Activated CD8-positive, alpha-beta memory T cell treated with anti-CD3 and anti-CD28 coated beads, Interleukin-2, amount 50 U/mL, for 24 hours (primary cell): ENCODE measurements around the gene RHBDD3.
A peak's percentile ranks its signal among the peaks of the same experiment; 100 is the strongest.

Source experiments
- DNase-seq: peaks from one replicate; pipeline ENCODE4 v3.0.0-alpha.2; 2020; ENCODE audit errors: extremely low read depth

RHBDD3 gene

GRCh38 chr22:29267858-29268510 is at the start of gene RHBDD3, which contains the start of gene EWSR1:
TSS of gene RHBDD3 (minus strand) at chr22:29267981. CDS start at chr22:29265626, 2,355 bp downstream.
TSS of gene EWSR1 (plus strand) at chr22:29268268. CDS start at chr22:29268337, 69 bp downstream.
- peak; percentile 88 for DNase-seq

- DNase-seq: no peak
These were observed 48.5 kb upstream of the RHBDD3 start for GRCh38 chr22:29316141-29316828.

DNA sequence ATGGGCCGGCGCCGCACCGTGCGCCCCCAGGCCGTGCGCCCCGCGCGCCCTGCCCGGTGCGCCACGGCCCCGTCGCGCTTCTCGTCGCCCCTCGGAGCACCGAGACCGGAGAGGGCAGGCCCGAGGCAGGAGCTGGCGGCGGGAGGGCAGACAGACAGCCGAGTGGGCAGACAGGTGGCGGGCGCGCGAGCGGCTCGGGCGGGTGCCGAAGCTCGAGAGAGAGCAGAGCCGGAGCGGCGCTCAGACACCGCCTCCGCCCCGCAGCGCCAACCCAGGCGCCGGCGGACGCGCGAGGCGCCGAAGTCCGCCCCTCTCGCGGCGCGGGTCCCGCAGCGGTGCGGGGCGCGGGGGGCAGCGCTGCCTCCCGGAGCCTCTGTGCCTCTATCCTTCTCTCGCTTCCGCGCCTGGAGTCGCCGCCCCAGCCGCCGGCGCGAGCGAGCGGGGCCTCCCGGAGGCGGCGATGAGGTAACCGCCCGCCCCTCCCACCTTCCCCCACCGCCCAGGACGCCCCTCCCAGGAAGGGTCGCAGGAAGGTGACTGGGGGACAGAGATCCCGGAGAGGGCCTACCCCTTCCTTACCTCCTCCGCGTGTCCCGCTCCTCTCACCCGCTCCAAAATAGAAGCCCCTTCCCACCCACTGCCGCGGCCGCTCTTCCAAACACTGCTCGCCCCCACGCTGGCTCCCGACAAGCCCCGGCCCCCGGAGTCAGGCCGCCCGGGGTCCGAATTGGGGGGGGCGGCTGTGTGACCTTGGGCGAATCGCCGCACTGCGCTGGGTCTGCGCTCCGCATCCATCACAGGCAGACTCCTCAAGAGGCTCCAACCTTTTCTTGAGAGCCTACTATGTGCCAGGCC is 47.7 kb upstream of the RHBDD3 start, which contains the start of gene RASL10A:
TSS of gene RASL10A (minus strand) at position 412 of the 855 bp plus-strand sequence. CDS start 451 bp downstream, outside the sequence.
- no peak for DNase-seq

- no peak for DNase-seq
These were observed 46.9 kb upstream of the RHBDD3 start for GRCh38 chr22:29314537-29315285.

DNA sequence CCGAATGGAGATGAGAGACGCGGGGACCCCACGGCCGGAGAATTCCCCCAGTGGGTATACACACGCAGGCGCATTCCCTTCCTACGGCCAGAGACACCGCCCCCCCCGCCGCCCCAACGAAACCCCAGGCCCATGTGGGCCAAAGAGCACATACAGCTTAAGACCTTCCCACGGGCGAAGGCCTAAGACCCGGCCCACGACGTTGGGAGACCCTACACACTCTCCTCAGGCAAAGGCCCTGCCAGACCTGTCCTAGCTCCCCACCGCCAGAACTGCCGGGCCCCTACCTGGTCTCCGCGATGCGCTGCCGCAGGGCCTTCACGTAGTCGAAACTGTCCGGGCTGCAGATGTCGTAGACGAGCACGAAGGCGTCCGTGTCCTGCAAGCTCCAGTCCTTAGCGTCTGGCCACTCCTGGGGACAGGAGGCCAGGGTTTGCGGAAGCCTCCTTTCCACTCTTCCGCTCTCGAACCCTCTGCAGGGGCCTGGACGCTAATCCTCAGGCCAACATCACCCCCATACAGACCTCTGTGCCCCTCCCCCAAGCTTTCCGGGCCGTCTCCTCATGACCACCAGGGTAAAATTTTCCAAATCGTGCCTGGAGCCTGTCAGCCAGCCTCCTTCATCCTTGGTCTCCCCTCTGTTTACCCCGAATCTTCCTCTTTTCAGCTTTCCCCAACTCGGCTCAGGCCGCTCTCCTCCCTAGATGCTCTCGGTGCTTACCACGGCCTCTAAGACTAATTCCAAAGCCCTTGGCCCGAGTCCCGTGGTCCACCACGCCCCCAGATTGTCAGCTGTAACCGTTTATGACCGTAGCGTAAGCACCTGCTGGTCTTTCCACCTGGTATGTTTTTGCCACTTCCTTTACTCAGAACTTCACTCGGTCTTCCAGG is 46.0 kb upstream of the RHBDD3 start:
- no peak for DNase-seq

DNA sequence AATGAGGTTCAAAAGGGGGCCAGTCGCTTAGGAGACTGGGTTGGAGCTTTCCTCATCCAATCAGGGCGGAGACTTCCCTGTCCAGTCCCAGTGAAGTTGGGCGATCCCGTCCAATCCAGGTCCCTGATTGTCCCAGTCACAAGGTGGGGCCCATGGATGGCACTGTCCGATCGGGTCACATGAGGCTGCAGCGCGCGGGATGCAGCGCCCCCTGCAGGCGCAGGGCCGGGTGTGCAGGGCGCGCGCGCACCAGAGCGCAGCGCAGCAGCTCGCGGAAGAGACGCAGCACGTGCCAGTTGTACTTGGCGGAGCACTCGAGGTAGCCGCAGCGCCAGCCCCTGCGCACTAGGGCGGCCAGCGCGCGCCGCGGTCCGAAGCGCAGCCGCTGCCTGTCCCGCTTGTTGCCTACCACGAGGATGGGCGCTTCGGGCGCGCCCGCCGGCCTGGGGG is 45.4 kb upstream of the RHBDD3 start:
- DNase-seq: no peak

- no peak for DNase-seq
These were observed 44.7 kb upstream of the RHBDD3 start for GRCh38 chr22:29312218-29313125.

- no peak for DNase-seq
These were observed 43.9 kb upstream of the RHBDD3 start for GRCh38 chr22:29311464-29312217.

DNA sequence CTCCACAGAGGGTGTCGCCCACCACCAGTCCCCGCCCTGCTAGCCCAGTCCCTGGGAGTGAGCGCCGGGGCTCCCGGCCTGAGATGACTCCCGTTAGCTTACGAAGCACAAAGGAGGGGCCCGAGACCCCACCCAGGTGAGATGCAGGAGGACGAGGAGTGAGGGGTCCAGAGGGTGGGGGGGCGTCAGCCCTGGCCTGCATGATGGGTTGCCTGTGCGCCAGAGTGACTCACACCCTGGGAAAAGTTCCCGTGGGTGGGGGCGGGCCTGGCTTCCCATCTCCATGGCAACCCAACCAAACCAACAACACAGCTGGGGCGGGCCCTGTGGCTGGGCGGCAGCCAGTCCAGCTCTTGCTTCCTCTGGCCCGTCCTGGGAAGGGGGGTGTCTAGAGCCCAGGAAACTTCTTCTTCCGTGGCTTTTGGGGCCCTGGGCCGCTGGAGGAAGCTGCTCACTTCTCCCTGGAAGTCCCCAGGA is 43.1 kb upstream of the RHBDD3 start:
- peak; percentile 14 for DNase-seq

DNA sequence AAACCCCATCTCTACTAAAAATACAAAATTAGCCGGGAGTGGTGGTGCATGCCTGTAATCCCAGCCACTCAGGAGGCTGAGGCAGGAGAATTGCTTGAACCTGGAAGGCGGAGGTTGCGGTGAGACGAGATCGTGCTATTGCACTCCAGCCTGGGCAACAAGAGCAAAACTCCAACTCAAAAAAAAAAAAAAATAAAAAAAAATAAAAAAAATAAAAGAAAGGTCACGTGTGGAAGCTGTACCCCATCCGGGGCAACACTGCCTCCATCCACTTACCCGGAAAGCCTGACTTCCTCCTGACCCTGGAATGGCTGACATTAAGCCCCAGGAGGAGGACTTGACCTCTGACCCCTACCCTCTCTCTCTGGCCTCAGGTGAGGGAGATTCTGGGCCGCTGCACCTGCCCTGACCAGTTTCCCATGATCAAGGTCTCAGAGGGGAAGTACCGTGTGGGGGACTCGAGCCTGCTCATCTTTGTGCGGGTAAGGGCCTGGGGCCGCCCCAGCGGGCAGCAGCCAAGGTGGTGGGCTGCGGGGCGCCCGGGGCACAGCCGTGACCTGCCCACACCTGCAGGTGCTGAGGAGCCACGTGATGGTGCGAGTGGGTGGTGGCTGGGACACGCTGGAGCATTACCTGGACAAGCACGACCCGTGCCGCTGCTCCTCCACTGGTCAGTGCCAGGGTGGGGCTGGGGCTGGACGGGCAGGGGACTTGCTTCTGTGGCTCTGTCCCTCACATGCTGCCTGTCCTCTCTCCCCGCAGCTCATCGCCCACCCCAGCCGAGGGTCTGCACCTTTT is 42.5 kb upstream of the RHBDD3 start:
- DNase-seq: no peak

DNA sequence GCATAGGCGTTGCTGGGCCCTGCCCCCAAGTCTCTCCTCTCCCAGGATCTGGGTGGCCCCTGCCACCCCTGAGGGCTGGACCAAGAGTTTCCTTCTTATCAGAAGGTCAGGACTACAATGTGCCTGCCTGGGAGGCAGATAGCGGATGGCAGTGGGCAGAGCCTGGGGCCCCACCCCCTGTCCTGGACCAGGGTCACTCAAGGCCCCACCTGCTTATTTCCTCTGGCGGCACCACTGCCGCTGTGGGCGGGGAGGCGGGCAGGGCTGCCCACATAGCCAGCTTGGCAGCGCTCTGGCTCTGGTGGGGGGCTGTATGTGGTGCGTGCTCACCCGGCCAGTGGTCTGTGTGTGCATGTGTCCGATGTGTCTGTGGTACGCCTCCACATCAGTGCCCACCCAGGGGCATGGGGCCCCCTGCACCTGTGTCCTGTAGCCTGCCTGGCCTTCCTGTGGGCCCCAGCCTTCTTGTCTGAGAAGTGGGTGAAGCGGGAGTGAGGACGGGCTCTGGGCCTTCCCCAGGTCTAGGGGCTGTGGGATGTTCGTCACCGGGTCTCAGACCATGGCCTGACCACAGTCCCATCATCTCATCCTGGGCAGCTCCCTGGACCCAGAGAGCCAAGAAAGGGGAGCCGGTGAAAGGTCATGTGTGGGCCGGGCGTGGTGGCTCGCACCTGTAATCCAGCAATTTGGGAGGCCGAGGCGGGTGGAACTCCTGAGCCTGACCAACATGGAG is 41.7 kb upstream of the RHBDD3 start:
- DNase-seq: no peak

- DNase-seq: no peak
These were observed 41.0 kb upstream of the RHBDD3 start for GRCh38 chr22:29308791-29309262.

GRCh38 chr22:29308148-29308790 is 40.5 kb upstream of the RHBDD3 start:
- DNase-seq: no peak

DNA sequence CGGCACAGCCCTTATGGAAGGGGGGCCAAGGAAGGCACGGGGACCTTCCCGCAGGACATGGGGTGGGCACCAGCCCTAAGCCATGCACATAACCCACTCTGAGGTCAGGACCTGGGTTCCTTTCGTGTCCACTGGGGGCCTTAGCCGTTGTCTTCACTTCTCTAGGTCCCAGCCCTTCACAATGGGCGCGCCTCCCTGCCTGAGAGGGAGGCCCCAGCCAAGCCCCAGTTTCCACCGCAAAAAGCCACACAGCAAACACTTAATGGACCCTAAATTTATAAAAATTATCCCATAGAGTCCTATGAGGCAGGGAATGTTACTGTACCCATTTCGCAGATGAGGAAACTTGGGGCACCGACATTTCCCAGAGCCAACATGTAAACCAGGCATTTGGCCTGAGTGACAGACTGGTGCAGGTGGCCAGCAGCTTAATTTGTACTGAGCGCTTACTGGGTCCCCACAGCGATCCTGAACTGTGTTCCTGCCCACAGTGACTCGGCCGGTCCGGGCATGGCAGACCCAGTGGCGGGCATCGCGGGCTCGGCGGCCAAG is 39.9 kb upstream of the RHBDD3 start:
- no peak for DNase-seq

DNA sequence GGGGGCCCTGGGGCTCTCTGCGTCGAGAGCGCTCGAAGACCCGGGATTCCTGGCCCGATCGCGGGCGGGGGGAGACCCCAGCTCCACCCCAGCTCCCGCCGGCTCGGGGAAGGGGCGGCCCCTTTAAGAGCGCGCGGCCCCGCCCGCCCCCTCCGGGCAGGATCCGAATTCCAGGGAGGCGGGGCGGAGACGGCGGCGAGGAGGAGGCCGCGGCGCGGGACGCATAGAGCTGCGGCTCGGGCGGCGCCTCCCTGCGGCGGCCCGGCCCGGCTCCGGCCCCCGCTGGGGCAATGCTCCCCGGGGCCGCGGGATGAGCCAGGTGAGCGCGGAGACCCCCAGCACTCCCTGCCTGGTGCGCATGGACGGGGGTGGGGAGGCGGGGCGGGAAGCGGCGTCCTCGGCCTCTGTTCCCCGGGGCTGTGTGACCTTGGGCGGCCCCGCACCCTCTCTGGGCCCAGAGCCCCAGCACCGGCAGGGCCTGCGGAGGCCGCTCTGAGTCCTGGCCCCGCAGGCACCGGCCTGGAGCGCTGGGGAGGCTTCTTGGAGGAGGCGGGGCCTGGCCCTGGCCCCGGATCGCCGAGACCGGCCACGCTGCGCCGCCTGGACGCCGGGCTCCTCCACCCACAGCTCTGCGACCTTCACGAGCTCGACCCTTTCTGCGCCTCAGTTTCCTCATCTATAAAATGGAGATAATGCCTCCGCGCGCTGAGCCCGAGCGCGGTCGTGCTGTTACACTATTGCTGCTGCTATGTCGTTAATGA is 39.2 kb upstream of the RHBDD3 start:
- DNase-seq: no peak
